Stimulated activated CD8-positive, alpha-beta memory T cell treated with anti-CD3 and anti-CD28 coated beads, Interleukin-15, amount 100 ng/mL, for 4 hours (primary cell): Measurements from ENCODE around the gene SLC30A7.
A peak's percentile ranks its signal among the peaks of the same experiment; 100 is the strongest.
"Not testable (repeated sequence)": the region's sequence is repeated elsewhere in the genome, so short reads cannot be mapped to it uniquely, and the experiment has no call there.

Experiments
- DNase-seq, 2 donors: peaks; one replicate each; pipeline ENCODE4 v3.0.0-alpha.2; 2020; ENCODE audit warnings: low read depth in 2 of 2

SLC30A7 gene

DNA sequence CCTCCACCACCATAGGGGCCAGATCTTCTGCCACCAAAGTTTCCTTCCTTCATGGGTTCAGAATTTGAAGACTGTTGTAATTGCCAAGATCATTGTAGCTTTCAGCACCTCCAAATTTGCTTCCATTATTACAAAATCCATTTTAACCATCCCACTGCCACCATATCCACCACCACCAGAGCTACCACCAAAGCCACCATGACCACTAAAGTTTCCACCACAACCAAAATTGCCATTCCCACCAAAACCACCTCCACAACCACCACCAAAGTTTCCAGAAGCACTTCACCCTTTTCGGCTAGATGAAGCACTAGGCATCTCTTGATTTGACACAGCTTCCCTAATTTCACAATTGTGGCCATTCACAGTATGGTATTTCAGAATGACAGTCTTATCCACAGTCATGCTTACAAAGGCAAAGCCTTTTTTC lies 45.2 kb downstream of the SLC30A7 start:
- DNase-seq: no peak

DNA sequence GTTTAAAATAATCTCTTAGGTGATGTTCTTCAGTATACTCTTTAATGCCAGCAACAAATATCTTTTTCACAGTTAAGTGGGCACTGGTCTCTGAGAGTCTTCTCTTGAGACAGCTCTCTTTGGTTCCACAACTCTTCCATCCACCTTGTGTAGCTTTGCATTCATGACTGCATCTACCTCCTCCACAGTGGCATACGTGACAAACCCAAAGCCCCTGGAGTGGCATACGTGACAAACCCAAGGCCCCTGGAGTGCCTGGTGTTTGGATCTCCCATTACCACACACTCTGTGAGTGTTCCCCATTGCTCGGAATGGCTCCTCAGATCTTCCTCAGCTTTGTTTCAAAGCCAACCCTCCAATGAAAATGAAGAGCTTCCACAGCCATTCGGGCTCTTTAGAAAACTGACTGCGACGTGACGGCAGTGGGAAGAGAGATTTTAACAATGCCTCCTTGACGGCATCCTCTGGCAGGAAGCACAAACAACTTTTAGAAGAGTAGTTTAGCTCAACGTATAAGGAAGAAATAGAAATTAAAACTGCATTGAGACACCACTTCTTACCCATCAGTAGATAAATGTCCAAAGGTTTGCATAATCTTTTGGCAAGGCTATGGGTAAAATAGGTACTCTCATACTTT lies 45.8 kb downstream of the SLC30A7 start:
- DNase-seq: no peak

DNA sequence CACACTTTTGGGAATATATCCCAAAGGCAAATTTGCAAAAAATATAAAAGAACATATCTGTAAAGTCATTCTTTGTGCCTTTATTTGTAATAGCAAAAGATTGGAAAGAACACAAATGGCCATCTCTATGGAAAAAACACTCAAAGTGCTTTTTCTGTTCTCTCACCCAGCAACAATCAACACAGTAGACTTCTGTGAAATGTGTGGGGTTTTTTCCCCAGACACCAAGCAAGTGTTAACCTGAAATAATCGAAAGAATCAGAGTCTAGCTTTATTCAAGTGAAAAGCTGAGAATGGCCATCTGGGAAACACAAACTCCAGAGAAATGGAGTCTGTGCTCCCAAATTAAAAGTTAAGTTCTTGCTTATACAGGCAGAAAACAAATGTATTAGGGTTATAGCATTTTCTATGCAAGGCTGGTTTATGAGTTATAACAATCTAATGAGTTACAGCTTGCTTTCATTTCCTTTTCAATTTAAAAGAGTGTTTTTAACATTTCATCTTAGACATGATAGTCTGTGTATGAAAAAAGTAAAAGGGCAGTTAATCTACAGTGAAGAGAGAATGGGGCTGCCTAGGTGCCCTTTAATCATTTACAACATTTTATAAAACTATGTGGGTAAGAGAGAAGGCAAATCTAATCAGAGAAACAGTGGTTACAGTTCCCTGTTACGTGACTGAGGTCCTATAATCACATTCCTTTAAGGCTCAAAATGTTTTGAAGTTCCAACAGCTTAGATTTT lies 46.6 kb downstream of the SLC30A7 start:
- no peak for DNase-seq

DNA sequence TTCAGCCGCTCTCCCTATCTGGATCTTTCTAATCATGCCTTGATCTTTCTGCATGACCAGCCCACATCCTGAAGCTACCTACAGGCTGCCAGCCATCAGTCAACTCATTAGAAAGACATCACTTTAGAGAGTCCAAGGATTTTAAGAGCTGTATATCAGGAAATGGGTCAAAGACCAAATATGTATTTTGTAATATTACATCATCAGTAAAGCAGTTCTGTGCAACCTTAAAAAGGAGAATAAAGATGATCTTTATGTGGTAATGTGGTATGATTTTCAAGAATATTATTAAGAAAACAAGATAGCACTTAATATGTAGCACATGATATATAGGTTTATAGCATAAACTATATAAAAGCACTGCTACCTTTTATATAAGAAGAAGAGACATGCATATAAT lies 47.6 kb downstream of the SLC30A7 start:
- DNase-seq: no peak

- not testable (repeated sequence) for DNase-seq
These were observed 50.2 kb downstream of the SLC30A7 start for GRCh38 chr1:100946064-100946463.

GRCh38 chr1:100947816-100948215 lies 51.9 kb downstream of the SLC30A7 start:
- not testable (repeated sequence) for DNase-seq

- not testable (repeated sequence) for DNase-seq
These were observed 53.0 kb downstream of the SLC30A7 start for GRCh38 chr1:100948721-100949405.

GRCh38 chr1:100949515-100950158 lies 53.7 kb downstream of the SLC30A7 start:
- peak in 1 of 2 donors; percentile 28 for DNase-seq

DNA sequence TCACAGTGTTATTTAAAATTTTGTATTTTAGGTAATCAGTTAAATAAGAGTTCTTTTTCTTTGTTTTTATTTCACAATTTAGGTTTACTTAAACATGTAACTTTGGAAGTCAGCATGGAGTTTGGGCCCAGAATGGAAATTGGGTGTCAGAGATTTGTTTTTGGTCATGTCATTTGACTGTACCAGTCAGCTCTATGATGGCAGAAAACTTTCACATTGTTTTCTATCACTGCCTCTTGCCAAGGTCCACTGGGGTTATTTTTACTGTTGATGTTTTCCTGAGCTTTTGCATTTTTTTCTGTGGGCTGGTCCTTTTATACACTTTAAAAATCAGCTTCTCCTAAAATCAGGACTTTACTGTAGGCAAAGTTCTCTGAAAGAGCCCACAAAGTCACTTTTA lies 54.4 kb downstream of the SLC30A7 start:
- no peak for DNase-seq

DNA sequence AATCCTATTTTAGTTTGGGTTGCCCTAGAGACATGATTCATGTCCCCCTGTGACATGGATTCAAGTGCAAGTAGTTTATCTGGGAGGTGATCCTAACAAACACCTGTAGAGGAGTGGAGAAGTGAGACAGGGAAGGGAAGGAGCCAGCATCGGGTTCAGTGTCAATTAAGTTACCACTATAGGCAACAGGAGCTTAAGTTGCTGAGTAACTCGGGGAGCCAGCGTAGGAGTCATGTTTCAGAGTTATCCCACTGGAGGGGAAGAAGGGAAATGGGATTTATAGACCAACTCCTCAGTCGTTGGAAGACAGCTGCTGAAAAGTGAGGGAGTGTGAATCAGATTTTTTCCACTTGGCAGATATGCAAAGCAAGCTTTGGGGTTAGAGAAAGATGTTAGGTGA lies 54.9 kb downstream of the SLC30A7 start:
- DNase-seq: no peak

- no peak for DNase-seq
These were observed 56.3 kb downstream of the SLC30A7 start for GRCh38 chr1:100952104-100952745.

DNA sequence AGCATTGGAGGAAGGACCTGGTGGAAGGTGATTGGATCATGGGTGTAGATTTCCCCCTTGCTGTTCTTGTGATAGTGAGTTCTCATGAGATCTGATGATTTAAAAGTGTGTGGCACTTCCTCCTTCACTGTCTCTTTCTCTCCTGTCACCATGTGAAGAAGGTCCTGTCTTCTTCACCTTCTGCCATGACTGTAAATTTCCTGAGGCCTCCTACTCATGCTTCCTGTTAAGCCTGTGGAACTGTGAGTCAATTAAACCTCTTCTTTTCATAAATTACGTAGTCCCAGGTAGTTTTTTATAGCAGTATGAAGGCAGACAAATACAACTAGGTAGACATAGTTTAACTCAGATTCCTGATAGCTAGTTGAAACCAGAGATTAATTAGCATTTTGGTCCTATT lies 57.1 kb downstream of the SLC30A7 start:
- not testable (repeated sequence) for DNase-seq

GRCh38 chr1:100953960-100954730 lies 58.3 kb downstream of the SLC30A7 start:
- DNase-seq: no peak

DNA sequence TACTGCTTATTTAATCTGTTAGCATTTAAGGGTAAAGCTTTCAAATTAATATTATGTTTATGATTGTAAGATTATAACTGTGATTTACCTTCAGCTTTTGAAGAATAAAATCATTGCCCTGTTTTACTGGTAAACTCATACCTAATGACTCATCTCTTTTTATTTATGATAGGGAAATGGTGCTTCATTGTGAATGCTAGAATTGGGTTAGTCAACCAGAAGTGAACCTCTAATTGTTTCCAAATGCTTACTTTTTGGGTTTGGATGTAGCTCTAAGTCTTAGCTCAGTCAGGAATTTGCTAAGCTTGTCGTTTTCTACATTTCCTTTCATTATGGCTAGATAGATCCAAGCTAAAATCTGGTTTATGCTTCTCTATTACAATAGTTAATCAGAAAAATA lies 59.4 kb downstream of the SLC30A7 start:
- no peak for DNase-seq

- no peak for DNase-seq
These were observed 63.7 kb downstream of the SLC30A7 start for GRCh38 chr1:100959502-100960060.

- DNase-seq: no peak
These were observed 64.2 kb downstream of the SLC30A7 start for GRCh38 chr1:100960098-100960497.

GRCh38 chr1:100968621-100969020 lies 72.7 kb downstream of the SLC30A7 start:
- no peak for DNase-seq

GRCh38 chr1:100969327-100969726 lies 73.4 kb downstream of the SLC30A7 start:
- DNase-seq: no peak

GRCh38 chr1:100971021-100971420 lies 75.1 kb downstream of the SLC30A7 start:
- DNase-seq: no peak

GRCh38 chr1:100972185-100972584 lies 76.3 kb downstream of the SLC30A7 start:
- DNase-seq: no peak

DNA sequence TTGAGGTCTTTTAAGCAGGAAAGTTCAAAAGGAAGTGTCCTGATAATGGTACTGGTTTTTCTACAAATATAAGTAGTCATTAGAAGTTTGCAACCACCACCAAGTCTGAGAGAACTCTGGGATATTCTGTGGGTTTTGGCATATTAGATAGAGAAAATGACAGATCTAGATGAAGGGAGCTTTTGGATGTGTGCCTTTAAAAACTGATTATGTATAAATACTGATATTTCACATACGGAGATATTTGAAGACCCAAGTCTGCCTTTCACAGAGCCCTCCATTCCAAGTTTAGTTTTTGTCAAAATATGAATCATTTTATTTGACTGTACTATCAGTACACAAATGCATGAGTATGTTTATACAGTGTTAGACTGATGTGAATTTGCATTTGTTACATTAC lies 81.0 kb downstream of the SLC30A7 start:
- DNase-seq: no peak
